ENCODE data around the gene ARL14.

Gene ARL14

DNA sequence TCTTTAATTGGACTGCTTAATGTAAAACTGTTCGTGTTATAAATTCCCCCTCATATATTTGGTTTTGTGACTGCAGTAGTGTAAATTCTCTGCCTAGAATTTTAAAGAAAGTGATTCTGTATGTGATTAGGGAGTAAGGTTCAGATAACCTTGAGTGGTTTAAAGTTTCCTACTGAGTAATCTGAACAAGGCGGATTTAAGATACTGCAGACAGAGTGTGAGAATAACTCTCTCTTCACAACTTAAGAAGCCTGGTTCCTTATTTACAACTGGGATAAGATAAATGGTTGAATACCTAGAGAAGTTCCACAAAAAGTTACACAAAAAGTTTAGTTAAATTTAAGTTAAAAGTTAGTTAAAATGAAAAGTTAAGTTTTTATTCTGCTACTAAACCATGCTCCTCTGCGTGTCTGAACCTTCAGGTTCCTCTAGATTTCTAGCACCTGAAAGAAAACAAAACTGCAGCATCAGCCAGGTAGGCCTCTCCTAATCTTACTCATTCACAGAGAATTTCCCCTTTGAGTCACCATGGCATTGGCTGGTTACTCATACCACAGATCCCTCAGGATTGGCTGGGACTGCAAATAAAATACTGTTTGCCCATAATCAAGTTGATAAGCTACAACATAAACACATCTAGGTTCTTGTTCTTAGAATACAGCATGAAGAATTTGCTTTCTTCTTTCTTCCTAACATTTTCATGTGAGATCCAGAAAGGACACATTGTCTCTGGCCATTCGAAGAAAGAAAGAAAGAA is at the start of gene ARL14:
ARL14 (plus strand) TSS at position 614 of the 757 bp plus-strand sequence. CDS start 187 bp downstream, outside the sequence.
- DNase-seq (ENCODE audit: low spot score) = no peak

DNA sequence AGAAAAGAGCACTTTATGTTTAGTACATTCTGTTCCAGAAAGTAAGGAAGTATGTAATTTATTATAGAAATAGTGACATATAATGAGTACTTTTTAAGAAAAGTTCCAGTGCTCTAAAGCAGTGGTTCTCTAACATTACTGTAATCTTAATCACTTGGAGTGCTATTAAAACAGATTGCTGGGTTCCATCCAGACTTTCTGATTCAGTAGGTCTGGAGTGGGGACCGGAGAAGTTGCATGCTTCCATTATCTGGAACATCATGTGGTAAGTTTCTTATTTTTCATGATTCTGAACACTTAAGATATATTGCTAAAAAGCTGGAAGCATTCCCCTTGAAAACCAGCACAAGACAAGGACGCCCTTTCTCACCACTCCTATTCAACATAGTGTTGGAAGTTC is 47.5 kb upstream of the ARL14 start:
- DNase-seq (ENCODE audit: low spot score) = no peak

GRCh38 chr3:160633361-160634083 is 43.4 kb upstream of the ARL14 start:
- DNase-seq (ENCODE audit: low spot score) = no peak

DNA sequence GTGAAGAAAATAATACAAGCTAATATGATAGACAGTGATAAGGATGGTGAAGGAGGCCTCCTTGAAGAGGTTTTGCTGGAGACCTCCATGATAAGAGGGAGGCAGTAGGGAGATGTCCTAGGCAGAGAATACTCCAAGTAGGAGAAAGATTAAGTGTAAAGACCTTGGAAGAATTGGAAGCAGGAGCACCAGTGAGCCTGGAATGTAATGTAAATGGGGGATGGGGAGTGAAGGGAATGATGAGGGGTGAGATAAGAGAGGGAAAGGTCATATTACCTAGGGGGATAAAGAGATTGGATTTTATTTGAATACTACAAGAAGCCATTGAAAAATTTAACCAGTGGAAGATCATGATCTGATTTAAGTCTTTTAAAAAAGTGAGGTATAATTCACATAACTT is 41.7 kb upstream of the ARL14 start:
- DNase-seq (ENCODE audit: low spot score) = no peak

- DNase-seq (ENCODE audit: low spot score) = no peak
These were observed 39.9 kb upstream of the ARL14 start for GRCh38 chr3:160637086-160637485.

DNA sequence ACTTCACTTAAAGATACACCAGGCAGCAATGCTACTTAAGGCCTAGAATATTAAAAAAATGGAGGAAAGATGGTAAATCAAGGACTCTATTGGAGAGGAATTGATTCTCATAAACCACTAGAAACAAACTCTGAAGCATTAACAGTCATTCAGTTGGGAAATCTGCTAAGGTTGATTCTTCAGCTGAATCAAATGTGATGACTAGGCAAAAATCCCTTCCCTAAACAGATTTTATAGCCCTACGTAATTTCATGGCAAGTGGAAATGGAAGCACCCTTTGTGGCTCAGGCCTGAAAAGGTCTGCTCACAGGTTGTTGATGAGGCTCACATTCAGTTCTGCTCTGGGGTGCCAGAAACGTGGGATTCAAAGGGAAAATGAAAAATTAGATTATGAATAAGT is 38.8 kb upstream of the ARL14 start:
- no peak for DNase-seq (ENCODE audit: low spot score)

DNA sequence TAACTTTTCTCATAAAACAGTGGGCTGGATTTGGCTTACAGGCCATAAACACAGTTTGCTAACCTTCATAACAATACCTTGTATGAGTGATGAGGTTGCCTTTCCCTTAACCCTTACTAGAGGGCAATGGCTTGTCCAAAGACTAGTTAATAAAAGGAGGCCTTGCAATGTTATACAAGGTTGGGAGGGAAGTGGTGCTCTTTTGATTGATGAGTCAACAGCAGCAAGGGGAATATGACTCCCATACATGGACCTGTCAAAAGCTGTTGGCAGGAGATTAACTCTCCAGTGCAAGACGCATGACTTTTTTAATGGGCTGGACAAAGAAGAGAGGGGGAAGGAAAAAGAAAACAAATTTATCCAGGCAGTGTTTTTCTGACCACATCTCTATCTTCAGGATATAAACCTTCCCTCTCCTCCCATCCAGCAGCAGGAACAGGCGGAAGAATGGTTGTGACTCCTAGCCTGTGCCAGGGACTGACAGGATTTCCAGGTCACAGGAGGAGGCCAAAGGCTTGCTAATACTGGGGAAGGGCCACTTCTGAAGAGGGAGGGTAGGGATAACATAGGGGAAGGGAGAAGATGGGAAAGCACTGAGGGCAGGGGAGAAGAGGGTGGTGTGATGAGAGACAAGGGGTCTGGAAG is 35.2 kb upstream of the ARL14 start:
- DNase-seq (ENCODE audit: low spot score) = no peak

DNA sequence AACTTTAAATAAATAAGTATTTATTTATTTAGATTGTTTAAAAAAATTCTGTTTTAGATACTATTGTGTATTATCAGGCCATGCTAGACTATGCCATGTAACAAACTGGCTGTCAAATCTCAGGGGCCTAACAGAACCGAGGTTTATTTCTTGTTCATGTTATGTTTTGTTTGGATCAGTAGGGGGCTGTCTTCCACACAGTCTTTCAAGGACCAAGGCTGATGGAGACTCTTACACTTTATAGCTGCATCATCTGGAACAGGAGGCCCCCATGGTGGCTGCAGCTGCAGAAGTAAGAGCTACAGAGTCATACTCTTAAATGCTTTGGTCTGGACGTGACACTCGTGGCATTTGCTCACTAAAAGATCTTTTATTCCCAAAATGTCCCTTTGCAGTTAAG is 33.0 kb upstream of the ARL14 start:
- DNase-seq (ENCODE audit: low spot score) = no peak

- DNase-seq (ENCODE audit: low spot score) = no peak
These were observed 32.5 kb upstream of the ARL14 start for GRCh38 chr3:160644491-160644890.

DNA sequence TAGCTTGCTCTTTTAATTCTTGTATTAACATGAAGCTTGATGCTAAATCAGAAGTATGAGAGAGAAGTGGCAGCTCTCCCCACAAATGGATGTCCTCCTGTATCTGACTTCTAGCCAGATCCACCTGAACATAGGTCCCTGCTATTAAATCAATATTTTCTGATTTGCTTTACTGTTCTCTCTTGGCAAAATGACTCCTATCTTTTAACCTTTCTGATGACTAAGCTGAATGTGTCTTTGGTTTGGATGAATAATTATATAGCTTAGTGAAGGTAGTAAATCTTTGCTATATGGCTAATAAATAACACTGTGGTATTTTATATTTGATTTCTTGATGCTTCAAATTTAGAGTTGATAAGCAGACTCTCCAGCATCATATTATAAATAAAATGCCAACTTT is 28.3 kb upstream of the ARL14 start:
- no peak for DNase-seq (ENCODE audit: low spot score)

DNA sequence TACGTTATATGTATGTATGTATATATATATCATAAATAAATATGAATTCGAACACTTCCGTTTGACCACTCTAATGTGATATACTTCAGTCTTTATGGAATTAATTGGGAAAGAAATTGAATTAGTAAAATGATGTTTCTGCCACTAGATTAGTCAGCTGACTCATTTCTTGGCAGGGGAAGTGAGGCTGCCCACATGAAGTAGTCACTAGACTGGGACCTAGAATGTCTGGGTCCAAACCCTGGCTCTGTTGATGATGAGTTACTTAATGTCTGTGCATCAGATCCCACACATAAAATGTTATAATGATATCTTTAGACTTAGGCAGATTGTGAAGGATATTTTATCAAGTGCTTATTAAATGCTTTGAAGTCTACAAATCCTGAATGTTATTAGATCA is 27.4 kb upstream of the ARL14 start:
- no peak for DNase-seq (ENCODE audit: low spot score)

DNA sequence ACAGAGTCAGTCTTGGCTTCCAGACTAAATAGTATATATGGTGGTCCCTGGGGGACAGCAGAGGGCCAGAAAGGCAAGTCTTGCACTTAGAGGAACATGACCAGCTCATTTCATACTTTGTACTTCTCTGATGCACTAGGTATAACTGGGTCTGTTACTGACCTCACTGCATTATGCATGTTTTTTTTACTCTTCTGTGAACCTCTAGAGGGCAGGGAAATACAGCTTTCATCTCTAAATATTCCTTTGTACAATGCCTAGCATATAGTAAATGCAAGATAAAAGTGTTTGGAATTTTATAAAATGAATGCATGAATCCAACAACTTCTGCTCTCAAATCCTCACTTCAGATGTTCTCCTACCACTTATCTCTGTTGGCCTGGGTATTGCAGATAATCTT is 23.4 kb upstream of the ARL14 start:
- no peak for DNase-seq (ENCODE audit: low spot score)

DNA sequence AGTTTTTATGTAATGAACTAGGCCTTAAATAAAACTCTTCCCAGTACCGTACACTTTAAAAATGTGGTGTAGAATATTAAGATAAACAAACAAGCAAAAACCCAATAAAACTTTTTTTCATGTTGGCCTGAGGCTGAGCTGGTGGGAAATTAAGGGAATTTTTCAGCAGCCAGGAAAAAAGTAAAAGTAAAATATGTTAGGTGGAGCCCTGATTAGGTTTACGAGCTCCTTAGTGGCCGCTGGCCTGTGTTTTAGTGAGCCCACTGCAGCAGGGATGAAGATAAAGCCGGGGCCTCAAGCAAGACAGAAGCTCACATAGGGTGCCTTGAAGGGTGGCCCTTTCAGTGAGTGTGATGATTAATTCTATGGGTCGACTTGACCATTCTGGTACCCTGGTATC is 16.1 kb upstream of the ARL14 start:
- no peak for DNase-seq (ENCODE audit: low spot score)

- no peak for DNase-seq (ENCODE audit: low spot score)
These were observed 15.3 kb upstream of the ARL14 start for GRCh38 chr3:160661660-160662059.

GRCh38 chr3:160665231-160665630 is 11.7 kb upstream of the ARL14 start:
- no peak for DNase-seq (ENCODE audit: low spot score)

- no peak for DNase-seq (ENCODE audit: low spot score)
These were observed 11.0 kb upstream of the ARL14 start for GRCh38 chr3:160665784-160666526.

GRCh38 chr3:160667452-160667851 is 9.5 kb upstream of the ARL14 start:
- no peak for DNase-seq (ENCODE audit: low spot score)

GRCh38 chr3:160668454-160668853 is 8.5 kb upstream of the ARL14 start:
- DNase-seq (ENCODE audit: low spot score) = no peak

- no peak for DNase-seq (ENCODE audit: low spot score)
These were observed 5.7 kb upstream of the ARL14 start for GRCh38 chr3:160671231-160671630.

DNA sequence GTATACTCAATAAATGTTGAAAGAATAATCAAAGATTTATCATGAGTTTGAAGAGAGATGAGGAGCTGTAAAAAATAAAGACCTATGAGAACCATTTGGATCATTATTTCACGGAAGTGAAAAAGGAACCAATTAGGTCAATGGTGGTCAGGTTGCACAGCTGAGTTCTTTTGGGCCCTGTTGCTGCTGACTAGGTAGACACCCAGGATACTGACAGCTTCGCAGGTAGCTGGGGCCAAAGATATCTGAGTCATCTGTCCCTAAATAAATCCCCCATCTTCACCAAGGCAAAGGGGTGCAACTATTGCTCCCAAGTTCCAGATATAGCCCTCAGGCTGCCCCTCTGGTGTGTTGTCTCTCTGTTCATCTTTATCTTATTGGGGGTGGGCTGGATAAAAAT is 5.0 kb upstream of the ARL14 start:
- DNase-seq (ENCODE audit: low spot score) = no peak

DNA sequence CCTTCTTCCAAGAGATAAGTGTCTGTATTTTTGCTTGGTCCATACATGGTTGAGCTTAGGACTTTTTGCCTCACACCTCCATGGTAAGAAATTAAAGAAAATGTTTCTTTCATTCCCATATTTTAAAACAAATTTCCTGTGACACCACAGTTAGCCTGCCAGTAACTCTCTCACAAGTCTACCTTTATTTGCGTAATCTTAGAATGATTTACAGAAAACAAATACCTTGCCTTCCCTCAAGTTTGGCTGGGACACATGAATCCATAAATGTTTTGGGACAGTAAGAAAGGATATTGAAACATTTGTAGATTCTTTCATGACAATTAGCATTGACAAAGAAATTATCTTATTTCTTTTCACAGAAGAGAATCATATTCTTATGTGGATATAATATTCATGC is 3.8 kb upstream of the ARL14 start:
- DNase-seq (ENCODE audit: low spot score) = no peak

GRCh38 chr3:160675566-160676124 is 1.3 kb upstream of the ARL14 start:
- no peak for DNase-seq (ENCODE audit: low spot score)
